GM12874 (cell line): ENCODE data around the gene VOPP1.

Experiments
- CTCF ChIP-seq: IDR thresholded peaks from 2 replicates; pipeline ENCODE4 v1.5.1; 2011; ENCODE audit warnings: low read depth, mild to moderate bottlenecking, control low read depth, low read length, moderate library complexity; ENCODE audit not compliant: insufficient read depth

VOPP1 gene

DNA sequence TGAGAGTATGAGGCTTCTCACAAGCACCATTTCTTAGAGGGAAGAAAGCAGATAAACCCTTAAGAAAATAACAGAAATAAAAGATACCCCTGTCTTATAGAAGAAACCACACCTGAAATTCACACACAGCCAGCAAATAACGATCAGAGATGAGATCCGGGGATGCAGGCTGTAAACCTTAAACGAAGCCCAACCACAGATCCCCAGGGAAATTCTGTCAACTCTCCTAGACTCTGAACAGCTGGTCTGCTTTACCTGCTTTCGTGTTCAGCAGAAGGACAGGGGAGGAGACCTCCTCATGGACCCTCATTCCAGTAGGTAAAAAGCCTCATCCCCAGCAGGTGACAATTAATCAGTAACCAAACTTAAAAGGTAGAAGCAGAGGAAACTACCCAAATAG, 45.0 kb downstream of the VOPP1 start:
- no peak for TF ChIP-seq CTCF

- no peak for TF ChIP-seq CTCF
Observed at GRCh38 chr7:55526770-55527169, 45.5 kb downstream of the VOPP1 start.

- TF ChIP-seq CTCF = no peak
Observed at GRCh38 chr7:55526329-55526728, 46.0 kb downstream of the VOPP1 start.

GRCh38 chr7:55524558-55525310, 47.6 kb downstream of the VOPP1 start:
- no peak for TF ChIP-seq CTCF

DNA sequence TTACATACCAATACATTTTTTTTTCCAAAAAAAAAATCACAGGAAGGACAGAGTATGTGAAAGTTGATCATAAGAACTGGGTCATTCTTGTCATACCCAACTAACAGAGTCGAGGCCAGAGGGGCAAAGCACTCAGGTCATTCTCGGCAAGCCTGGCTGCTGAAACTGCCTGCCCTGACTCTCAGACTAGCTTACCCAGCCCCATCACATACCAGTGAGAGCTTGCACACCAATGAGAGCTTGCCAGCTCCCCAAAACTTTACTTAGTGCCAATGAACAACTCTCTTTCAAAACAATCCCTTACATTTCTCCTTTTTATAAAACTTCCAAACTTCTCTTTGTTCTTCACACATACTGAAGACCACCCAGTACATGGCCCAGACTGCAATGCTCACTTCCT, 48.9 kb downstream of the VOPP1 start:
- no peak for TF ChIP-seq CTCF

GRCh38 chr7:55521917-55522902, 50.1 kb downstream of the VOPP1 start:
- TF ChIP-seq CTCF = no peak

GRCh38 chr7:55521512-55521911, 50.8 kb downstream of the VOPP1 start:
- no peak for TF ChIP-seq CTCF
